Adrenal gland (tissue), 12 donors: Measurements from ENCODE around the gene JARID2. TPM values are rescaled to one million over a fixed set of nuclear protein-coding genes. Genes with fewer than 3 reads are reported as not detected.

Source experiments
- DNase-seq, 7 donors: peaks; one replicate each; pipeline ENCODE4 v3.0.0-alpha.2; 2019 to 2020
- H3K27ac ChIP-seq, 5 donors: fragments of 200-600 bp; sonication (generic) in 4 of 5; 1 replicate in 3 of 5; 2 replicates in 2 of 5; pipeline versions ENCODE4 v1.5.1 to v1.8.0; 2016 to 2020; ENCODE audit warnings: mild to moderate bottlenecking in 1 of 5
- H3K27me3 ChIP-seq: fragments of 200-600 bp; 2 replicates; pipeline ENCODE4 v1.8.0; 2021
- H3K36me3 ChIP-seq, 2 donors: fragments of 200-600 bp; replicated peaks in 1 of 2; 1 replicate in 1 of 2; 2 replicates in 1 of 2; pipeline versions ENCODE4 v1.5.1 to v1.8.0; 2018 to 2022
- H3K4me1 ChIP-seq, 2 donors: fragments of 200-600 bp; replicated peaks in 1 of 2; 1 replicate in 1 of 2; 2 replicates in 1 of 2; pipeline versions ENCODE4 v1.5.1 to v1.8.0; 2018 to 2021
- H3K4me3 ChIP-seq, 4 donors: fragments of 200-600 bp; sonication (generic) in 3 of 4; one replicate each; pipeline ENCODE4 v1.5.1; 2016 to 2018
- H3K9me3 ChIP-seq, 3 donors: fragments of 200-600 bp; sonication (generic) in 1 of 3; replicated peaks in 1 of 3; 1 replicate in 2 of 3; 2 replicates in 1 of 3; pipeline versions ENCODE4 v1.5.1 to v1.8.0; 2016 to 2021
- POLR2A ChIP-seq, 2 donors: fragments of 450-650 bp; IDR thresholded peaks; one replicate each; pipeline ENCODE4 v1.6.1; 2017; ENCODE audit warnings: antibody characterized with exemption in 2 of 2, mild to moderate bottlenecking in 2 of 2, moderate library complexity in 1 of 2
- WGBS, 4 donors: extraction: QIAGEN DNeasy Blood & Tissue Kit in 2 of 4; methylation state at CpG; one replicate each; pipeline versions ENCODE4 v1.1.5 to v1.1.7; 2013 to 2017; 5-methylcytosine and 5-hydroxymethylcytosine counted together
- intact Hi-C, 2 donors: fragments of 100-400 bp; cut with DNase I; formaldehyde crosslinking; loops; one replicate each; pipeline versions ENCODE4 v1.14.1 to v1.15.0; 2022 to 2023
- polyA plus RNA-seq, 3 donors: library from polyadenylated mRNA; stranded (reverse); fragments of 200-250 nt in 2 of 3; fragments of 350-450 nt in 1 of 3; fragmentation: Illumina TruSeq in 1 of 3; extraction: RNeasy Lipid Tissue Mini Kit (QIAGEN cat#74804) in 1 of 3; gene quantifications; one replicate each; pipeline ENCODE4 v1.2.3, GENCODE V29; 2013 to 2014
- total RNA-seq, 9 donors: library from RNA; depleted of rRNA in 4 of 9; stranded (reverse); fragments of >200 nt in 4 of 9; fragments of 120-200 nt in 1 of 9; fragmentation: NEBNext Ultra II Directional in 1 of 9; extraction: Animal tissue kit (Norgen Biotek cat#: 25700) in 1 of 9; gene quantifications; one replicate each; pipeline versions ENCODE4 v1.1.0 to v1.2.4, GENCODE V29; 2013 to 2023
- TF ChIP-seq, protein P1 (sequence below), 6 experiments: fragments of 450-650 bp in 4 of 6; fragments of 200-600 bp in 2 of 6; sonication (generic) in 1 of 6; IDR thresholded peaks; 1 replicate in 5 of 6; 2 replicates in 1 of 6; pipeline versions ENCODE4 v1.5.1 to v1.8.0; 2016 to 2021; ENCODE audit warnings: antibody characterized with exemption in 6 of 6, mild to moderate bottlenecking in 2 of 6, moderate library complexity in 1 of 6
- donor health status: healthy with polysubstance abuse.
- donor health status: Bipolar disorder and iron deficiency.
- donor health status: DM: yes; HTN: yes; CAD: no.
- donor health status: DM: no; HTN: no; CAD: no.
- donor health status: DM: no; HTN: no; CAD: no.
- donor health status: DM: yes; HTN: yes; CAD: no.

The JARID2 gene
- total and polyA plus RNA-seq, 12 donors, result 3.0 to 13.6 (median 8.2) TPM

DNA sequence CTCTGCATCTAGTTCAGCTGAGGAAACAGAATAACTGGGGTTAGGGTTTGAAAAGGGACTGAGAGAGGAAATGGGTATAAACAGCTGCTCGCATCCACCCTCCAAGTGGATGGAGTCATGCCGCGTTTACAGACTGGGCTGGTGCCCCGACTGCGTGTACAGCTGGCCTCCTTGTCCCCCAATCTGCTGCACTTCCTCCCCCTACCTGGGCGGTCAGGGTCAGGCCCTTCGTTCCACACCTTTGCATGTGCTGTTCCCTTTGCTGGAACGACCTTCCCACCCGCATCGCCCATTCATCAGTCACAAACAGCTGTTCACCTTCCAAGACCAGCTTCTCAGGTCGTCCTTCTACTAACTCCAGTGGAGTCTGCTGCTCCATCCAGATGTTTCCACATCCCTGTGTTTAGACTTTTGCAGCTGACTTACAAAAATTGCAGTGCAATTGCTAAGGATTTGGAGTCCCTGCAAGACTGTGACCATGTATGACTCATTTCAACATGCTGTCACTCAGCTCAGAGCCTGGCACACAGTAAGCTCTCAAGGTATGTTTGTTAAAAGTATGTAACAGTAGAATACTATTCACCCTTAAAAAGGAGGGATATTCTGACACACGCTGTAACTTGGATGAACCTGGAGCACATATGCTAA lies 287.6 kb downstream of the JARID2 start:
- DNase-seq, result no peak
- intact Hi-C loops, result no loop called here
- WGBS, 4 donors, result 88 to 92% (median 91%) methylated on average over 12 of the region's 12 CpGs

DNA sequence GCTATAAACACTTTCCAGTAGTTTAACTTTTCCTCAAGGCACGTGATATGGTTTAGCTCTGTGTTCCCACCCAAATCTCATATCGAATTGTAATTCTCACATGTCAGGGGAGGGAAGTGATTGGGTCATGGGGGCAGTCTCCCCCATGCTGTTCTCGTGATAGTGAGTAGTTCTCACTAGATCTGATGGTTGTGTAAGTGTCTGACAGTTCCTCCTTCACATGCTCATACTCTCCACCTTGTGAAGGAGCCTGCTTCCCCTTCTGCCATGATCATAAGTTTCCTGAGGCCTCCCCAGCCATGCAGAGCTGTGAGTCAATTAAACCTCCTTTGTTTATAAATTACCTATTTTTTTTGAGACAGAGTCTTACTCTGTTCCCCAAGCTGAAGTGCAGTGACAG lies 289.1 kb downstream of the JARID2 start:
- Histone ChIP-seq H3K27ac (peak overlapping the region in 1 of 5 donors; percentile 17), H3K4me3 (no peak overlapping the region), H3K9me3 (no peaks in the 10 kb centered on the region), H3K4me1 (peaks cover 10 to 15% of the 10 kb centered on the region in 2 donors), H3K36me3 (no peaks in the 10 kb centered on the region), H3K27me3 (no peaks in the 10 kb centered on the region)
- no peak for TF ChIP-seq POLR2A (IDR thresholded peaks at IDR 0.05)
- TF ChIP-seq, protein P1, sequence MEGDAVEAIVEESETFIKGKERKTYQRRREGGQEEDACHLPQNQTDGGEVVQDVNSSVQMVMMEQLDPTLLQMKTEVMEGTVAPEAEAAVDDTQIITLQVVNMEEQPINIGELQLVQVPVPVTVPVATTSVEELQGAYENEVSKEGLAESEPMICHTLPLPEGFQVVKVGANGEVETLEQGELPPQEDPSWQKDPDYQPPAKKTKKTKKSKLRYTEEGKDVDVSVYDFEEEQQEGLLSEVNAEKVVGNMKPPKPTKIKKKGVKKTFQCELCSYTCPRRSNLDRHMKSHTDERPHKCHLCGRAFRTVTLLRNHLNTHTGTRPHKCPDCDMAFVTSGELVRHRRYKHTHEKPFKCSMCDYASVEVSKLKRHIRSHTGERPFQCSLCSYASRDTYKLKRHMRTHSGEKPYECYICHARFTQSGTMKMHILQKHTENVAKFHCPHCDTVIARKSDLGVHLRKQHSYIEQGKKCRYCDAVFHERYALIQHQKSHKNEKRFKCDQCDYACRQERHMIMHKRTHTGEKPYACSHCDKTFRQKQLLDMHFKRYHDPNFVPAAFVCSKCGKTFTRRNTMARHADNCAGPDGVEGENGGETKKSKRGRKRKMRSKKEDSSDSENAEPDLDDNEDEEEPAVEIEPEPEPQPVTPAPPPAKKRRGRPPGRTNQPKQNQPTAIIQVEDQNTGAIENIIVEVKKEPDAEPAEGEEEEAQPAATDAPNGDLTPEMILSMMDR (IDR thresholded peaks at IDR 0.05), result no peak
- WGBS, 4 donors, result 80 to 89% (median 84%) methylated on average over 3 of the region's 3 CpGs
- DNase-seq, result no peak
- intact Hi-C loops, result no loop called here

More for the DNA sequence above, 287.6 kb downstream of the JARID2 start:
- H3K4me1 ChIP-seq, result peaks cover 10 to 15% of the 10 kb centered on the region in 2 donors
- H3K27me3 ChIP-seq, result no peaks in the 10 kb centered on the region
- no peak overlapping the region for H3K27ac ChIP-seq
- TF ChIP-seq, protein P1 (IDR thresholded peaks at IDR 0.05), result no peak
- no peak for TF ChIP-seq POLR2A (IDR thresholded peaks at IDR 0.05)
- H3K9me3 ChIP-seq, result no peaks in the 10 kb centered on the region
- H3K36me3 ChIP-seq, result no peaks in the 10 kb centered on the region
- no peak overlapping the region for H3K4me3 ChIP-seq

DNA sequence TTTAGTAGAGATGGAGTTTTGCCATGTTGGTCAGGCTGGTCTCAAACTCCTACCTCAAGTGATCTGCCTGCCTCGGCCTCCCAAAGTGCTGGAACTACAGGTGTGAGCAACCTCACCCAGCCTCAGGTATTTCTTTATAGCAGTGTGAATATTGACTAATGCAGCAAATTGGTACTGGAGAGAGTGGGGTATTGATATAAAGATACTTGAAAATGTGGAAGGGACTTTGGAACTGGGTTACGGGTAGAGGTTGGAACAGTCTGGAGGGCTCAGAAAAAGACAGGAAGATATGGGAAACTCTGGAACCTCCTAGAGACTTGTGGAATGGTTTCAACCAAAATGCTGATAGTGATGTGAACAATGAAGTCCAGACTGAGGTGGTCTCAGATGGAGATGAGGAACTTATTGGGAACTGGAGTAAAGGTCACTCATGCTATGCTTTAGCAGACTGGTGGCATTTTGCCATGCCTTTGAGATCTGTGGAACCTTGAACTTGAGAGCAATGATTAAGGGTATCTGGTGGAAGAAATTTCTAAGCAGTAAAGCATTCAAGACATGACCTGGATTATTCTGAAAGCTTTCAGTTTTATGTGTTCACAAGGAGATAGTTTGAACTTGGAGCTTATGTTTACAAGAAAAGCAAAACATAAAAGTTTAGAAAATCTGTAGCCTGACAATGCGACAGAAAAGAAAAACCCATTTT lies 289.8 kb downstream of the JARID2 start:
- 93 to 97% (median 97%) methylated on average over 3 of the region's 3 CpGs for WGBS, 4 donors
- no peak for DNase-seq
- peaks cover 10 to 15% of the 10 kb centered on the region in 2 donors for H3K4me1 ChIP-seq
- H3K27me3 ChIP-seq, result no peaks in the 10 kb centered on the region
- H3K4me3 ChIP-seq, result no peak overlapping the region
- H3K36me3 ChIP-seq, result no peaks in the 10 kb centered on the region
- intact Hi-C loops, result no loop called here
- H3K9me3 ChIP-seq, result no peaks in the 10 kb centered on the region
- TF ChIP-seq, protein P1 (IDR thresholded peaks at IDR 0.05), result no peak
- no peak for TF ChIP-seq POLR2A (IDR thresholded peaks at IDR 0.05)
- peak overlapping the region in 1 of 5 donors; percentile 17 for H3K27ac ChIP-seq

GRCh38 chr6:15536198-15536955 lies 290.5 kb downstream of the JARID2 start:
- DNase-seq, result no peak
- H3K4me1 ChIP-seq, result peaks cover 10 to 15% of the 10 kb centered on the region in 2 donors
- H3K27me3 ChIP-seq, result no peaks in the 10 kb centered on the region
- H3K27ac ChIP-seq, result no peak overlapping the region
- 64 to 79% (median 70%) methylated on average over 4 of the region's 4 CpGs for WGBS, 4 donors
- H3K36me3 ChIP-seq, result no peaks in the 10 kb centered on the region
- H3K4me3 ChIP-seq, result no peak overlapping the region
- intact Hi-C loops, result no loop called here
- H3K9me3 ChIP-seq, result no peaks in the 10 kb centered on the region
- TF ChIP-seq, protein P1 (IDR thresholded peaks at IDR 0.05), result no peak
- TF ChIP-seq POLR2A (IDR thresholded peaks at IDR 0.05), result no peak
